ENCODE results near the gene OTULIN.

OTULIN gene

DNA sequence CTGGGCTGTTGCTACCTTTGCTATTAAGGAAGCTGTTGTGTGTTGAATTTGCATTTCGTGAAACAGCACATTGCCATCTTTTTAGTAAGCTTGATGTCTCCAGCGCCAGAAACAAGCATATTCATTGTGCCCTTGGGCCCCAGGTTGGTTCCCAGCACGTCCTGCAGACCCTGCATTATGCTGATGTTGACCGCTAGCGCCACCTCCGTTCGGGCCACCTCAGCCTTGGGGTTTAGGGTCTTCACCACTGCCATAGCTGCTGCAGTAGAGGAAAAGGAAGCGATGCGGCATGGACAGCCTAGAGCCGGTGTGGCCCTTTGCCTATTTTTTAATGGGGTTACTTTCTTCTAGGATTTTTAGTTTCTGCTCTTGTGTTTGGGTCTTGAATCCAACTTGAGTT, 23.8 kb upstream of the OTULIN start:
- ATAC-seq = no peak
- no peak for TF ChIP-seq ARNTL (CRISPR knock-in tag; IDR thresholded peaks at IDR 0.05; ENCODE audit: borderline replicate concordance, low read depth)
- no peak for TF ChIP-seq ISL1 (CRISPR knock-in tag; IDR thresholded peaks at IDR 0.05)
- TF ChIP-seq, protein P1, sequence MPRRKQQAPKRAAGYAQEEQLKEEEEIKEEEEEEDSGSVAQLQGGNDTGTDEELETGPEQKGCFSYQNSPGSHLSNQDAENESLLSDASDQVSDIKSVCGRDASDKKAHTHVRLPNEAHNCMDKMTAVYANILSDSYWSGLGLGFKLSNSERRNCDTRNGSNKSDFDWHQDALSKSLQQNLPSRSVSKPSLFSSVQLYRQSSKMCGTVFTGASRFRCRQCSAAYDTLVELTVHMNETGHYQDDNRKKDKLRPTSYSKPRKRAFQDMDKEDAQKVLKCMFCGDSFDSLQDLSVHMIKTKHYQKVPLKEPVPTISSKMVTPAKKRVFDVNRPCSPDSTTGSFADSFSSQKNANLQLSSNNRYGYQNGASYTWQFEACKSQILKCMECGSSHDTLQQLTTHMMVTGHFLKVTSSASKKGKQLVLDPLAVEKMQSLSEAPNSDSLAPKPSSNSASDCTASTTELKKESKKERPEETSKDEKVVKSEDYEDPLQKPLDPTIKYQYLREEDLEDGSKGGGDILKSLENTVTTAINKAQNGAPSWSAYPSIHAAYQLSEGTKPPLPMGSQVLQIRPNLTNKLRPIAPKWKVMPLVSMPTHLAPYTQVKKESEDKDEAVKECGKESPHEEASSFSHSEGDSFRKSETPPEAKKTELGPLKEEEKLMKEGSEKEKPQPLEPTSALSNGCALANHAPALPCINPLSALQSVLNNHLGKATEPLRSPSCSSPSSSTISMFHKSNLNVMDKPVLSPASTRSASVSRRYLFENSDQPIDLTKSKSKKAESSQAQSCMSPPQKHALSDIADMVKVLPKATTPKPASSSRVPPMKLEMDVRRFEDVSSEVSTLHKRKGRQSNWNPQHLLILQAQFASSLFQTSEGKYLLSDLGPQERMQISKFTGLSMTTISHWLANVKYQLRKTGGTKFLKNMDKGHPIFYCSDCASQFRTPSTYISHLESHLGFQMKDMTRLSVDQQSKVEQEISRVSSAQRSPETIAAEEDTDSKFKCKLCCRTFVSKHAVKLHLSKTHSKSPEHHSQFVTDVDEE (CRISPR knock-in tag; IDR thresholded peaks at IDR 0.05) = no peak
- TF ChIP-seq BACH2 (CRISPR knock-in tag; IDR thresholded peaks at IDR 0.05; ENCODE audit: borderline replicate concordance) = no peak

GRCh38 chr5:14644623-14645237, 19.8 kb upstream of the OTULIN start:
- TF ChIP-seq PPARA (CRISPR knock-in tag; IDR thresholded peaks at IDR 0.05; ENCODE audit: borderline replicate concordance) (no peak), ZFP30 (CRISPR knock-in tag; IDR thresholded peaks at IDR 0.05) (no peak), ZNF70 (CRISPR knock-in tag; IDR thresholded peaks at IDR 0.05) (no peak), ZNF8 (CRISPR knock-in tag; IDR thresholded peaks at IDR 0.05) (no peak), ESRRG (CRISPR knock-in tag; IDR thresholded peaks at IDR 0.05) (no peak), BACH2 (CRISPR knock-in tag; IDR thresholded peaks at IDR 0.05; ENCODE audit: borderline replicate concordance) (no peak), ZFP3 (CRISPR knock-in tag; IDR thresholded peaks at IDR 0.05) (no peak), CSRNP3 (CRISPR knock-in tag; IDR thresholded peaks at IDR 0.05) (no peak), GLIS3 (CRISPR knock-in tag; IDR thresholded peaks at IDR 0.05) (no peak)
- TF ChIP-seq, protein P2, sequence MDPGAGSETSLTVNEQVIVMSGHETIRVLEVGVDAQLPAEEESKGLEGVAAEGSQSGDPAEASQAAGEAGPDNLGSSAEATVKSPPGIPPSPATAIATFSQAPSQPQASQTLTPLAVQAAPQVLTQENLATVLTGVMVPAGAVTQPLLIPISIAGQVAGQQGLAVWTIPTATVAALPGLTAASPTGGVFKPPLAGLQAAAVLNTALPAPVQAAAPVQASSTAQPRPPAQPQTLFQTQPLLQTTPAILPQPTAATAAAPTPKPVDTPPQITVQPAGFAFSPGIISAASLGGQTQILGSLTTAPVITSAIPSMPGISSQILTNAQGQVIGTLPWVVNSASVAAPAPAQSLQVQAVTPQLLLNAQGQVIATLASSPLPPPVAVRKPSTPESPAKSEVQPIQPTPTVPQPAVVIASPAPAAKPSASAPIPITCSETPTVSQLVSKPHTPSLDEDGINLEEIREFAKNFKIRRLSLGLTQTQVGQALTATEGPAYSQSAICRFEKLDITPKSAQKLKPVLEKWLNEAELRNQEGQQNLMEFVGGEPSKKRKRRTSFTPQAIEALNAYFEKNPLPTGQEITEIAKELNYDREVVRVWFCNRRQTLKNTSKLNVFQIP (CRISPR knock-in tag; IDR thresholded peaks at IDR 0.05; ENCODE audit: borderline replicate concordance, low read depth) = no peak
- TF ChIP-seq, protein P1 (CRISPR knock-in tag; IDR thresholded peaks at IDR 0.05) = no peak
- ATAC-seq = no peak

- ATAC-seq = no peak
- no peak for TF ChIP-seq ZNF70 (CRISPR knock-in tag; IDR thresholded peaks at IDR 0.05)
- no peak for TF ChIP-seq ZNF8 (CRISPR knock-in tag; IDR thresholded peaks at IDR 0.05)
- TF ChIP-seq, protein P3, sequence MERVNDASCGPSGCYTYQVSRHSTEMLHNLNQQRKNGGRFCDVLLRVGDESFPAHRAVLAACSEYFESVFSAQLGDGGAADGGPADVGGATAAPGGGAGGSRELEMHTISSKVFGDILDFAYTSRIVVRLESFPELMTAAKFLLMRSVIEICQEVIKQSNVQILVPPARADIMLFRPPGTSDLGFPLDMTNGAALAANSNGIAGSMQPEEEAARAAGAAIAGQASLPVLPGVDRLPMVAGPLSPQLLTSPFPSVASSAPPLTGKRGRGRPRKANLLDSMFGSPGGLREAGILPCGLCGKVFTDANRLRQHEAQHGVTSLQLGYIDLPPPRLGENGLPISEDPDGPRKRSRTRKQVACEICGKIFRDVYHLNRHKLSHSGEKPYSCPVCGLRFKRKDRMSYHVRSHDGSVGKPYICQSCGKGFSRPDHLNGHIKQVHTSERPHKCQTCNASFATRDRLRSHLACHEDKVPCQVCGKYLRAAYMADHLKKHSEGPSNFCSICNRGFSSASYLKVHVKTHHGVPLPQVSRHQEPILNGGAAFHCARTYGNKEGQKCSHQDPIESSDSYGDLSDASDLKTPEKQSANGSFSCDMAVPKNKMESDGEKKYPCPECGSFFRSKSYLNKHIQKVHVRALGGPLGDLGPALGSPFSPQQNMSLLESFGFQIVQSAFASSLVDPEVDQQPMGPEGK (CRISPR knock-in tag; IDR thresholded peaks at IDR 0.05; ENCODE audit: borderline replicate concordance) = no peak
- TF ChIP-seq BACH2 (CRISPR knock-in tag; IDR thresholded peaks at IDR 0.05; ENCODE audit: borderline replicate concordance) = no peak
- TF ChIP-seq ZFP30 (CRISPR knock-in tag; IDR thresholded peaks at IDR 0.05) = no peak
- TF ChIP-seq ZC3H10 (CRISPR knock-in tag; IDR thresholded peaks at IDR 0.05) = no peak
- TF ChIP-seq RARB (CRISPR knock-in tag; IDR thresholded peaks at IDR 0.05) = no peak
- TF ChIP-seq CSDC2 (CRISPR knock-in tag; IDR thresholded peaks at IDR 0.05) = no peak
- TF ChIP-seq, protein P2 (CRISPR knock-in tag; IDR thresholded peaks at IDR 0.05; ENCODE audit: borderline replicate concordance, low read depth) = no peak
- no peak for TF ChIP-seq TCF4 (CRISPR knock-in tag; IDR thresholded peaks at IDR 0.05; ENCODE audit: borderline replicate concordance)
- TF ChIP-seq SNAI2 (CRISPR knock-in tag; IDR thresholded peaks at IDR 0.05) = no peak
- no peak for TF ChIP-seq OSR1 (CRISPR knock-in tag; IDR thresholded peaks at IDR 0.05)
- no peak for TF ChIP-seq ISL1 (CRISPR knock-in tag; IDR thresholded peaks at IDR 0.05)
- no peak for TF ChIP-seq ESRRG (CRISPR knock-in tag; IDR thresholded peaks at IDR 0.05)
- TF ChIP-seq ARNTL (CRISPR knock-in tag; IDR thresholded peaks at IDR 0.05; ENCODE audit: borderline replicate concordance, low read depth) = no peak
Measured at GRCh38 chr5:14650052-14650451, 14.5 kb upstream of the OTULIN start.

Measured in SK-N-SH treated with all-trans-retinoic acid at 6 μM for 48 hours (cell line).